Naive B cell (primary cell): ENCODE measurements around the gene GAL. TPM values are rescaled to one million over a fixed set of nuclear protein-coding genes. Genes with fewer than 3 reads are reported as not detected.

Experiments
- polyA plus RNA-seq, 6 donors: library from polyadenylated mRNA; unstranded; fragments of 300-500 nt; fragmentation: Illumina TruSeq; gene quantifications; one replicate each; pipeline ENCODE4 v1.2.3, GENCODE V29; 2021; ENCODE audit warnings: low read depth in 6 of 6

GAL gene
- polyA plus RNA-seq, 6 donors from 2014 or later = not detected

Other genes starting within 250 kb of the GAL start
- gene PPP6R3, start 223.8 kb upstream of the GAL start, polyA plus RNA-seq = 10 to 100 TPM; 32.0 to 71.1 (median 53.4) TPM
- 1 to 10 TPM in 4 of 6 donors, under 1 TPM in 1, not detected in 1; 0.61 to 2.5 (median 1.7) TPM for gene TESMIN, start 67.0 kb downstream of the GAL start, polyA plus RNA-seq
- gene CPT1A, start 157.4 kb downstream of the GAL start, polyA plus RNA-seq = 10 to 100 TPM in 1 of 6 donors, 1 to 10 TPM in 4, under 1 TPM in 1; 0.73 to 13.9 (median 3.2) TPM
- 100 to 1,000 TPM in 5 of 6 donors, 10 to 100 TPM in 1; 94.8 to 125 (median 116) TPM for gene MRPL21, start 219.3 kb downstream of the GAL start, polyA plus RNA-seq
- gene IGHMBP2, start 219.3 kb downstream of the GAL start, polyA plus RNA-seq = 10 to 100 TPM in 1 of 6 donors, 1 to 10 TPM in 5; 3.1 to 12.6 (median 6.8) TPM